CD4-positive, alpha-beta T cell treated with Interleukin-6 for 4 hours (primary cell): Measurements from ENCODE around the gene ENPEP.
"Not testable (repeated sequence)": the region's sequence is repeated elsewhere in the genome, so short reads cannot be mapped to it uniquely, and the experiment has no call there.

Source experiments
- DNase-seq: peaks from one replicate; pipeline ENCODE4 v3.0.0-alpha.2; 2020; ENCODE audit warnings: mixed read lengths

ENPEP gene, protein sequence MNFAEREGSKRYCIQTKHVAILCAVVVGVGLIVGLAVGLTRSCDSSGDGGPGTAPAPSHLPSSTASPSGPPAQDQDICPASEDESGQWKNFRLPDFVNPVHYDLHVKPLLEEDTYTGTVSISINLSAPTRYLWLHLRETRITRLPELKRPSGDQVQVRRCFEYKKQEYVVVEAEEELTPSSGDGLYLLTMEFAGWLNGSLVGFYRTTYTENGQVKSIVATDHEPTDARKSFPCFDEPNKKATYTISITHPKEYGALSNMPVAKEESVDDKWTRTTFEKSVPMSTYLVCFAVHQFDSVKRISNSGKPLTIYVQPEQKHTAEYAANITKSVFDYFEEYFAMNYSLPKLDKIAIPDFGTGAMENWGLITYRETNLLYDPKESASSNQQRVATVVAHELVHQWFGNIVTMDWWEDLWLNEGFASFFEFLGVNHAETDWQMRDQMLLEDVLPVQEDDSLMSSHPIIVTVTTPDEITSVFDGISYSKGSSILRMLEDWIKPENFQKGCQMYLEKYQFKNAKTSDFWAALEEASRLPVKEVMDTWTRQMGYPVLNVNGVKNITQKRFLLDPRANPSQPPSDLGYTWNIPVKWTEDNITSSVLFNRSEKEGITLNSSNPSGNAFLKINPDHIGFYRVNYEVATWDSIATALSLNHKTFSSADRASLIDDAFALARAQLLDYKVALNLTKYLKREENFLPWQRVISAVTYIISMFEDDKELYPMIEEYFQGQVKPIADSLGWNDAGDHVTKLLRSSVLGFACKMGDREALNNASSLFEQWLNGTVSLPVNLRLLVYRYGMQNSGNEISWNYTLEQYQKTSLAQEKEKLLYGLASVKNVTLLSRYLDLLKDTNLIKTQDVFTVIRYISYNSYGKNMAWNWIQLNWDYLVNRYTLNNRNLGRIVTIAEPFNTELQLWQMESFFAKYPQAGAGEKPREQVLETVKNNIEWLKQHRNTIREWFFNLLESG

DNA sequence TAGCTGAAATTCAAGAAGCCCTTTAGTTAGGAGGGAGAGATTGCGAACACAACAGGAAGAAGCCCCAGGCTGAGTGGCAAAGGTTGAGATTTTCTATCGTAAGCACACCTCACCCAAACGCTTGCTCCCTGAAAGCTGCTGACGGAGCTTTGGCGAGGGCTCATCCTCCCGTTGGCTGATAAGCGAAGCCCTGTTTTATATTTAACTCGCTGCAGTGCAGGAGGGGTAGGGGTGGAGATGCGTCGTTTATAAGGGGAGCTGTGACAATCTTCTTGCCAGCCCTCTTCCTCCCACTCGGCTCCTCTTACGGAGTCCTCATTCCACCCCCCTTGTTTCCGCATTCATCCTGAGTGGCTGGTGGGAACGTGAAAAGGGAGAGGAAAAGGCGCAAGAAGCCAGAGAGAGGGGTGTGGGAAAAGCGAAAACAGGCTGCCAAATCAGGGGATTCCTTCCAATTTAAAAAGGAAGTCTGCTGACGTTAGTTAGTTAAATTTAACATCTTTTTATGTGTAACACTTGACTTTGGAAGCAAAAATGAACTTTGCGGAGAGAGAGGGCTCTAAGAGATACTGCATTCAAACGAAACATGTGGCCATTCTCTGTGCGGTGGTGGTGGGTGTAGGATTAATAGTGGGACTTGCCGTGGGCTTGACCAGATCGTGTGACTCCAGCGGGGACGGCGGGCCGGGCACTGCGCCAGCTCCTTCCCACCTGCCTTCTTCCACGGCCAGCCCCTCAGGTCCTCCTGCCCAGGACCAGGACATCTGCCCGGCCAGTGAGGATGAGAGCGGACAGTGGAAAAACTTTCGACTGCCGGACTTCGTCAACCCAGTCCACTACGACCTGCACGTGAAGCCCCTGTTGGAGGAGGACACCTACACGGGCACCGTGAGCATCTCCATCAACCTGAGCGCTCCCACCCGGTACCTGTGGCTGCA lies at the start of gene ENPEP:
Gene ENPEP (plus strand): TSS at position 275 of the 938 bp plus-strand sequence. CDS start 260 bp downstream, at position 535.
- no peak for DNase-seq

- not testable (repeated sequence) for DNase-seq
Observed at GRCh38 chr4:110431805-110432204, 44.1 kb upstream of the ENPEP start.

DNA sequence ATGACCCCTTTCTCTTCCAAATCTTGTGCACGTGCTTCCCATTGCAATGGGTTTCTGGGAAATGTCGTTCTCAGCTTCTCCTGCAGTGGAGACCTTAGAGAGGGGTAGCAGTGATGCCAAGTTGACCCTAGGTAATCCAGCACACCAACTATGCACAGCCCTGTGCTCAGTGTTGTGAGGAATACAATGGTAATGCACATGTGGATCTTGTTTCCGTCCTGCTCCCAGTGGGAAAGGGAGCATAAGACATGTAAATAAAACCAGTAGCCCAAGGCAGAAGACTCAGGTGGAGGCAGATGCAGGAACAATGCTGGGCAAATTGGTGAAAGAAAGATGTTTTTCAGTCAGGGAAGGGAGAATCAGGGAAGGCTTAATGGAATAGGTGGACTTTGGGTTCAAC lies 38.7 kb upstream of the ENPEP start:
- not testable (repeated sequence) for DNase-seq

GRCh38 chr4:110439209-110439608 lies 36.7 kb upstream of the ENPEP start:
- not testable (repeated sequence) for DNase-seq

GRCh38 chr4:110442309-110442708 lies 33.6 kb upstream of the ENPEP start:
- no peak for DNase-seq

DNA sequence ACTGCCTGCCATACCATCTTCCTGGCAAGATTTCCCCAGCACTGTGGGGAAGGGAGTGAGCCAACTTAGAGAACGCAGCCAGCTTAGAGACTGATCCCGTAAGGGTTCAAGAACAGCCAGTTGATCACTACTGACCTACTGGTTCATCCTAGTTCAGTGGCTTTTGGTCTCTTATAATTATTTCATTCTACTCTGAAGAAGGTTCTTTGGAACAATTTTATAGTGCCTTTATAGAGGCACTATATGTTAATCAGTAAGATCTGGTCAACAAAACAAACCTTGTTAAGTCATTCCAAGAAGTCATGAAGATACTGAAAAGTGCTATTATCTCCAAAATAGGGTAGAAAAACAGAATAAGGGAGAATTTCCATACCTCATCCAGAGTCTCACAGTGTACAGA lies 33.2 kb upstream of the ENPEP start:
- DNase-seq: no peak

GRCh38 chr4:110449947-110450346 lies 26.0 kb upstream of the ENPEP start:
- DNase-seq: no peak

- DNase-seq: no peak
Observed at GRCh38 chr4:110452546-110452945, 23.4 kb upstream of the ENPEP start.

GRCh38 chr4:110454441-110454840 lies 21.5 kb upstream of the ENPEP start:
- DNase-seq: no peak

DNA sequence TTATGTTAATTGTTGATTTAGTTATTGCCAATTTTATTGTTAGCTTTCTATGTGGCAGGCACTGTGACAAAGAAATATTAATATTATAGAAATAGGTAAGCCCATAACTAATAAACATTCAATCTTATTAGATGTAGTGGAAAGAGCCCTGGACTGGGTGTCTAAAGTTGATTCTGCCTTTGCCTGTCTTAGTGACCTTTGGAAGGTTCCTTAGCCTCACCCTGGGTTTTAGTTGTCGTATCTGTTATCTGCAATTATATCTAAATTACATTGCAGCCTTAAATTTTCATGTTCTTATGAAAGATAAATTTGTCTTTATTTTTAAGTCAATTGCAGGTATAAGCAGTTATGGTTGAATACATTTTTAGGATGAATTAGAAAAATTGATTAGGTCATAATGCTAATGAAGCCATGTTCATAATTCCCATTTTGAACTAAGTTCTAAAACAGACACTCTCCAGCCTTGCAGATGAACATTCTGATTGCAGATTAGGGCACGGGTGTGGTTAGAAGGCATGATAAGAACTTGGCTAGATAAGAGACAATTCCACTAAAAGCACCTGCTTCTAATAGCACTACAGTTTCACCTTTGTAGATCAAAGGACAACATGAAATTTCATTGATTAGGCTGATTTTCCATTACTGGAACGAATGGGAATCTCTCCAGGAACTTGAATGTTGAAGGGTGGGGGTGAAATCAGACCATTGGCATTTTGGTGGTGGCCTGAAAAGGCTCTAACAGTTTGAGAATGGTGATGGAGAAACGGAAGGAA lies 17.3 kb upstream of the ENPEP start:
- no peak for DNase-seq

GRCh38 chr4:110460074-110460746 lies 15.7 kb upstream of the ENPEP start:
- DNase-seq: no peak

GRCh38 chr4:110467400-110467799 lies 8.6 kb upstream of the ENPEP start:
- DNase-seq: no peak

DNA sequence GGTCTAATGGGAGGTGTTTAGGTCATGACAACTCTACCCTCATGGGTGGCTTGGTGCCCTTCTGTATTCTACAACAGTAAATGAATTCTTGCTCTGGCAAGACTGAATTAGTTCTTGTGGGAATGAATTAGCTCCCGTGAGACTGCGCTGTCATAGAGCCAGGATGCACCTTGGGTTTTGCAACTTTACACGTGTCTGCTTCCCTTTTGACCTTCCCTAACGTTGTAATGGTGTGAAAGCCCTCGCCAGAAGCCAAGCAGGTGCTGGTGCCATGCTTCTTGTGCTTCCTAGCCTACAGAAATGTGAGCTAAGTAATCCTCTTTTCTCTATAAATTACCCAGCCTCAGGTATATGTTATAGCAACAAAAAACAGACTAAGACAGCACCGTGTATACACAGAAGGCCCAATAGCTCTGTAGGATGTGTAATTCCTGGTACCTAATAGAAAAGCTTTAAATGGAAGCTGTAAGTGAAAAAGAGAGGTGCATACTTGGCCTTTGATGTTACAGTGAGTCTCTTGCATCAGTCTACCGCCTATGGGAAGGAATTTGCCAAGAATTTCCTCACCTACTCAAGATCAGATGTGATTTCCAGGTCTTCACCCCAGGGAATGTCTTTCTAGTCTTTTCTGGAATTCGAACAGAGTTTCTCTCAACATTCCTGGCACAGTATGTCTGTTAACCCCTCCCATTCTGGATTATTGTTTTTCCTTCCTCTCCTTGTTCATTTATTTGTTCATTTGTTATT lies 3.2 kb upstream of the ENPEP start:
- no peak for DNase-seq

DNA sequence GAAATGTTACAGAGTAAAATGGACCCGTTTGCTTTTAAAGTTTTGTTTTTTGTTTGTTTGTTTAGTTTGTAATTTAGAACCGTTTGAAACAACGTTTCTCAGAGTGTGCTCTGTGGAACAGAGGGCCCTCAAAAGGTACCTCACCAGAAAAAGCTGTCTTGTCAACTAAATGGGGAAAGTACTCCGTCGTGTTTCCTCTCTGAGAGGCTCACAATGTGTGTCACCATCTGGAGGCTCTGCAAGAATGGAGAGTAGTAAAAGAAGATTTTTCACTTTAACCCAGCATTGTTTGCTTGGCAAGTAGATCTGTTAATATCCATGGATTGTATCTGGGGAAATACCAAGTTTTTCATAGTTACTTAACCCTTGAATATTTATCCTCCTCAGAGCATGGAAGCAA lies 1.5 kb upstream of the ENPEP start:
- DNase-seq: no peak

DNA sequence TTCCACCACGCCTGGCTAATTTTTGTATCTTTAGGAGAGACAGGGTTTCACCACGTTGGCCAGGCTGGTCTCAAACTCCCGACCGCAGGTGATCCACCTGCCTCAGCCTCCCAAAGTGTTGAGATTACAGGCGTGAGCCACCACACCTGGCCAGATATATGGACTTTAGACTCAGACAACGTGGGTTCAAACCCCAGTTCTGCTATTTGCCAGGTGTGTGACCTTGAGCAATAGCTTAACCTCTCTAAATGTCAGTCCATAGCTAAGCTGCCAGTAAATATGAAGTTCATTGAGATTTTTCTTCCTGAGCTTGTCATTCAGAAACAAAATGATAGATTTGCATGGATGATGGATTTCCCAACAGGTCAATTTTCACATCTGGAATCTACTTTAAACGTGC lies 875 bp upstream of the ENPEP start:
- DNase-seq: not testable (repeated sequence)

DNA sequence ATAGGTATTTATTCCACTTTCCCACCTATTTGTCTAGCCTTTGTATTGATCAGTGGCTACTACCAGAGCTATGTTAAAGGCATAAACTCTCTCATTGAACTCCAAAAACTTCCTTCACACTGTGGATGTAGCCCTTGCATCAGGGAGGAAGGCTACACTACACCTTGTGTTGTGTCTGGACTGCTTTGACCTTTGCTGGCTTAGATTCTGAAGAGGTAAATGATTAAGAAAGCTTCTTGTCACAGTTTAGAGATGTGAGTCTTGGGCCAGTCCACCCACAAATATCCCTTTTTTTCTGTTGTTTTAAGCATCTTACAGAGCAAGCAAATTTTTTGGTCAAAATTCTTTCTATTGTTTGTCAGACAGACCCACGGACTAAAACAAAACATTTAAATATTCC lies 1.9 kb downstream of the ENPEP start:
- no peak for DNase-seq

DNA sequence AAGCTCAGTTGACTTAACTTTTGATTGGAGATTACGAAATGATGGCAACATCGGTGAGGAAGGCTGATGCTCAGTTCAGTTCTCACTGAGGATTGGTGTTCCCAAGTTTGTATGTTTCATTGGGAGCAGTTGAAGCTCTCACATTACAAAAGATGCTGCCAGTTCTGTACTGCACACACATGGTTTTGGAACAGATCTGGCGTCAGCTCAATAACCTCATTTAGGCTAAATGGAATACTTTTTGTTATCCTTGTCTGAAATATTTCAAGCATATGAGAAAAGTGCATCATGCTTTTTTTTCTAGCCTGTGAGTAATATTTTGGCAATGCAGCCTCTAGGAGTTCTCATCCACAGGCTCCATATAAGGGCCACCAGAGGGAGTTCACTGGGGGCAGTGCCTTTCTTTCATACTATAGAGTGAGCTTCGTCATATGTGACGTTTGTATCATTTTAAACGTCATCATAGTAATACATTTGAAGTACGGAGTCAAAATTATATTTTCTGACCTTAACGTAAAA lies 4.1 kb downstream of the ENPEP start:
- no peak for DNase-seq

DNA sequence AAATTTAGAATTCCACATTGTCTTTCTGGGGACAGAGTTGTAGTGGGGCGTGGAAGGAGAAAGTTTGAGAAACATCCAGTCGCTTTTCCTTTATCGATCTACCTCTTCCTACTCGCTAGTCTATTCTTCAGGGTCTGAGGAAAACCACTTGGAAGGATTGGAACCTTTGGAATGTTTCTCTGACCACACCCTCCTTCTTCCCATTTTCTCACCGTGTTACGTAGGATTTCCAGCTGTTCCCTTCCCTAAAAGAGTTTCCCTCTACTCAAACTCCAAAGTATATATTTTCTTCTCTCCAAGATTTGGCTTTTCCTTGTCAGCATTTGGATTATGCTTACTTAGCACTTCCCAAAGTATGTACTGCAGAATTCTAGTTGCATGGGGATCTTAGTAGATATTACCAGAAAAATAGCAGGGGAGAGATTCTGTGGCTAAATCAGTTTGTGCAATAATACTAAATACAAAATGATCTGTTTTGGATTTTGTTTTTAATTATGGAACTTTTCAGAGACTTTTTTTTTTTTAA lies 4.9 kb downstream of the ENPEP start:
- no peak for DNase-seq

- no peak for DNase-seq
Observed at GRCh38 chr4:110483516-110483915, 7.6 kb downstream of the ENPEP start.

DNA sequence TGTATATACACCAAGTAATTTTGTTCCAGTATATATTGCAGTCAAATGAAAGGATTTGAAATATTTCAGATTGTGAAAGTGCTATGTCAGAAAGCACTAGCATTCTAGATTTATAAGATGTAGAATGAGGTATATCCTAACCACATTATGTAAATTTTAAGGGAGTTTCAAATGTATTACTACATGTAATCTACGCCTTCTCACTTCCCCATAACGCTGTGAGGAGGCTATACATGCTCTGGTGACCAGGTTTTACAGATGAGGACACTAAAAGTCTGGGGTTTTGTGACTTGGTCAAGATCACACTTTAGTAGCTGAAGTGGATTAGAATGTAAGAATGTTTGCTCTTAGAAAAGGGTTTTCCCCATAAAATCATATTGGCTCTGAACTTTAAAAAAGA lies 8.1 kb downstream of the ENPEP start:
- no peak for DNase-seq
